ENCODE data around the gene KRT76. TPM values are rescaled to one million over a fixed set of nuclear protein-coding genes. Genes with fewer than 3 reads are reported as not detected.

KRT76 gene
- total RNA-seq, 2 experiments from 2014 or later, result not detected

DNA sequence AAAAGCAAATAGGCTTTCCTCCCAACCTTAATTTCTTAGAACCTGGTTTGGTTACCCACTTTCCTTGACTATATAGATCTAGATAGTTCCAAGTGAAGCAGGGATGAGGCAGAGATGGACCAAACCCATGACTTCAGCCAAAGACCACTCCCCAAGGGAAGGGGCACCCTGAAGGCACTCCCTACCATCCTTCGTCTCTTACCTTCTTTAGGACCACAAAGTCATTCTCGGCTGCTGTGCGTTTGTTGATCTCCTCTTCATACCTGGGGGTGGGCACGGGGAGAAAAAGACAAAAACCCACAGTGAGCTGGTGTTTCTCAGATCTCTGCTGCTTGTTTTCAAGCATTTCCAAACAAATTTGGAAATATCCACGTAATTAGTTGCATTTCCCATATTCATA is 33.4 kb upstream of the KRT76 start:
- Mint-ChIP-seq H3K27ac (no peak overlapping the region), H3K9me3 (no peaks in the 10 kb centered on the region), H3K4me1 (ENCODE audit: low read depth) (no peaks in the 10 kb centered on the region), H3K36me3 (ENCODE audit: low read depth) (no peaks in the 10 kb centered on the region), H3K27me3 (ENCODE audit: low read depth) (no peaks in the 10 kb centered on the region), H3K4me3 (no peak overlapping the region)
- CTCF ChIA-PET, result no interaction called here
- no peak for DNase-seq
- intact Hi-C loops (cut with micrococcal nuclease), result no loop called here

DNA sequence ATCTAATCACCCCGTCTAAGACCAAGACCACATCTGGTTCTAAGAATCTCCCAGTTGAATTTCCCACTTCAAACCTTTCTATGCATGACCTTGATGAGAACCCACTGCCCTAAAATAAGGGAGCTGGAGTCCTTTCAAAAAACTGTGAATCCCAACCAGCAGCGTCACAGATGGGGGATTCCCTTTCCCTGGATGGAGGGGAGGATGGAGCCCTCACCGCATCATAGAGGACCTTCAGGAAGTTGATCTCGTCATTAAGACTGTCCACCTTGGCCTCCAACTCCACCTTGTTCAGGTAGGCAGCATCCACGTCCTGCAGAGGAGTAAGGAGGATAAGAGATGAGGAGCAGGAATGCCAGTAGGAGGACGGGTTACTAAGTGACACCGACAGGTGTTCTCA is 32.0 kb upstream of the KRT76 start:
- Mint-ChIP-seq H3K27ac (no peak overlapping the region), H3K36me3 (ENCODE audit: low read depth) (no peaks in the 10 kb centered on the region), H3K27me3 (ENCODE audit: low read depth) (no peaks in the 10 kb centered on the region), H3K4me3 (no peak overlapping the region), H3K4me1 (ENCODE audit: low read depth) (no peaks in the 10 kb centered on the region), H3K9me3 (no peaks in the 10 kb centered on the region)
- CTCF ChIA-PET, result no interaction called here
- no peak for DNase-seq
- intact Hi-C loops (cut with micrococcal nuclease), result no loop called here

DNA sequence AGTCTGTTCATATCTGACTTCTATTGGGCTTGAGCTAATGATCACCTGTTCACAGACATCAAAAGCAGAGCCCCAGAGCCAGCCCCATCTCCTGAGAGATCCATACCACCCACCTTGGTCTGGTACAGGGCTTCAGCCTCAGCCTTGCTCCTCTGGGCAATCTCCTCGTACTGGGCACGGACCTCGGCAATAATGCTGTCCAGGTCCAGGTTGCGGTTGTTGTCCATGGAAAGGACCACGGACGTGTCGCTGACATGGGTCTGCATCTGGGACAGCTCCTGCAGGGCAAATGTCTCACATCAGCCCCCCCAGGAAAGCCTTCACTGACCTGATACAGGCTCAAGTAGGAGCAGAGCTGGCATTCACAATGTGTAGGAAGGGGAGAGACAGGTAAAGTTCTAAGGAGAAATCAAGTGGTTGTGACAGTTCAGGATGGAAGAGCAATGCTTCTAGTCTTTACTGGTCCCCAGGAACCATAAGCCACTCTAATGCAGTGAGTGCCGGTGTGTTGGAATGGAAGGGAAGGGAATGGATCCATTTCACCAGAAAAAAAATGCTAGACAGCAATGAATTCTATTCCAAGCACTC is 31.5 kb upstream of the KRT76 start:
- no peaks in the 10 kb centered on the region for H3K27me3 Mint-ChIP-seq (ENCODE audit: low read depth)
- H3K9me3 Mint-ChIP-seq, result no peaks in the 10 kb centered on the region
- H3K36me3 Mint-ChIP-seq (ENCODE audit: low read depth), result no peaks in the 10 kb centered on the region
- no peak for DNase-seq
- intact Hi-C loops (cut with micrococcal nuclease), result no loop called here
- no peak overlapping the region for H3K4me3 Mint-ChIP-seq
- CTCF ChIA-PET, result no interaction called here
- H3K27ac Mint-ChIP-seq, result no peak overlapping the region
- H3K4me1 Mint-ChIP-seq (ENCODE audit: low read depth), result no peaks in the 10 kb centered on the region

DNA sequence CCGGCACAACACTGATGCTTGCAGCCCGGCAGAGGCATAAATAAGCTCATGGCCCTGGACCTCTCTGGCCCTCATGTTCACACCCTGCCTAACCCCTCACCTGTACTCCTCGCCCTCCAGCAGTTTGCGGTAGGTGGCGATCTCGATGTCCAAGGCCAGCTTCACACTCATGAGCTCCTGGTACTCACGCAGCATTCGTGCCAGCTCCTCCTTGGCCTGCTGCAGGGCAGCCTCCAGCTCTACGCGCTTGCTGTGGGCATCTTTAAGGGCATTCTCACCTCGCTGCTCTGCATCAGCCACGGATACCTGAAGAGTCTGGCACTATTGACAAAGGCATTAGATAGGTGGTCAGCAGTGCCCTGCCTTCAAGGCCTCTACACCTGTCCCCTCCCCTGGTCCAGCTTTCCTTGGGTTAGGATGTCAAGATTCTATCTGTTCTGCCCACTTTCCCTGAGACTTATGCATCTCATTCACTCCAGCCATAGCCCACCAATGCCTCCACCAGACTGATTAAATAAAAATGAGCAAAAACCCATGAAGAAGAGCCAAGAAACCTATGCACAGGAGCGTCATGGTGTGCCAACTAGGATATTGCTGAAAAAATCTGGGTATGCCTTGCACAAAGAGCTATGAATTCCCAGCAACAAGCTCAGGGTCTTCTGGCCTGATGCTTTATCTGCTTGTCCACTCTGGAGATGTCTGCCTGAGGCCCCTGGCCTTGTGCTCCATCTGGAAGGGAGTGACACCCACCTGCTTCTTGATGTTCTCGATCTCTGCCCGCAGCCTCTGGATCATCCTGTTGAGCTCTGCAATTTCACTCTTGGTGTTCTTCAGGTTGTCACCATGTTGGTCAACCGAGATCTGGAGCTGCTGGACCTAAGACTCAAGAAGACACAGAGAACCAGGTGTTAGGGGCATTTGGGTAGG is 30.7 kb upstream of the KRT76 start:
- Mint-ChIP-seq H3K27ac (no peak overlapping the region), H3K4me3 (no peak overlapping the region), H3K27me3 (ENCODE audit: low read depth) (no peaks in the 10 kb centered on the region), H3K36me3 (ENCODE audit: low read depth) (no peaks in the 10 kb centered on the region), H3K4me1 (ENCODE audit: low read depth) (no peaks in the 10 kb centered on the region), H3K9me3 (no peaks in the 10 kb centered on the region)
- CTCF ChIA-PET, result interaction anchor here (1.1 kb wide), 2 partner anchors 10 to 72 kb away, joined by 3 to 4 read pairs; no protein-coding TSS in a partner anchor
- DNase-seq, result no peak
- intact Hi-C loops (cut with micrococcal nuclease), result no loop called here

DNA sequence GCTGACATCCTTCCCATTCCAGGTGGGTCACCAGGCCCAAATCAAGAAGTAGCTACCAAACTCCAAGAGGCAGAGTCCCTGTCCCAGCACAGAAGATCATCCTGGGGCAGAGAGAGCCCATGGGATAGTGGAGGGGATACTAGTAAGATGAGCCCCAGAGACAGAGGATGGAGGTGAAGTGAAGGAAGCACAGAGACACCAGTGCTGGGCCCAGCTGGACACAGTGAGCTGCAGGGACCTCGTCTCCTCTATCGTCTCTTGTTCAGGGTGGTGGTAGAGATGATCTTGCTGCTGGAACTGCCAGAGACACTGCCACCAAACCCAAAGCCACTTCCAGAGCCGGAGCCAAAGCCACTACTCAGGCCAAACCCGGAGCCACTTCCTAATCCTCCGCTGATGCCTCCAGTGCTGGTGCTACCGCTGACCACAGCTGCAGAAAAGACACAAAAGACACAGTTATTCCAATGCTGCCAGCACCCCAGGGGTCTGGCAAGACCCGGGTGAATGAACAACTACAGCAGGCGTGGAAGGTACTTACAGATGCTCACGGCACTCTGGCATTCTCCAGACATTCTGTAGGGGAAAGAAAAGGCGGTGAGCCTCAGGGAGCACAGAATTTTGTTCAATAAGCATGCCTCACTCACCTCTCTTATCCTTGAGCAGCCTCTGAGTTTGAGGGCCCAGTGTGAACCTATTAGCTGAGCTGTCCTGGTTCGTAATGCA is 29.8 kb upstream of the KRT76 start:
- CTCF ChIA-PET, result interaction anchor here (1.1 kb wide), 2 partner anchors 9 to 73 kb away, joined by 3 to 4 read pairs; no protein-coding TSS in a partner anchor
- Mint-ChIP-seq H3K27me3 (ENCODE audit: low read depth) (no peaks in the 10 kb centered on the region), H3K4me3 (no peak overlapping the region), H3K36me3 (ENCODE audit: low read depth) (no peaks in the 10 kb centered on the region), H3K4me1 (ENCODE audit: low read depth) (no peaks in the 10 kb centered on the region), H3K27ac (no peak overlapping the region), H3K9me3 (no peaks in the 10 kb centered on the region)
- no peak for DNase-seq
- intact Hi-C loops (cut with micrococcal nuclease), result no loop called here

DNA sequence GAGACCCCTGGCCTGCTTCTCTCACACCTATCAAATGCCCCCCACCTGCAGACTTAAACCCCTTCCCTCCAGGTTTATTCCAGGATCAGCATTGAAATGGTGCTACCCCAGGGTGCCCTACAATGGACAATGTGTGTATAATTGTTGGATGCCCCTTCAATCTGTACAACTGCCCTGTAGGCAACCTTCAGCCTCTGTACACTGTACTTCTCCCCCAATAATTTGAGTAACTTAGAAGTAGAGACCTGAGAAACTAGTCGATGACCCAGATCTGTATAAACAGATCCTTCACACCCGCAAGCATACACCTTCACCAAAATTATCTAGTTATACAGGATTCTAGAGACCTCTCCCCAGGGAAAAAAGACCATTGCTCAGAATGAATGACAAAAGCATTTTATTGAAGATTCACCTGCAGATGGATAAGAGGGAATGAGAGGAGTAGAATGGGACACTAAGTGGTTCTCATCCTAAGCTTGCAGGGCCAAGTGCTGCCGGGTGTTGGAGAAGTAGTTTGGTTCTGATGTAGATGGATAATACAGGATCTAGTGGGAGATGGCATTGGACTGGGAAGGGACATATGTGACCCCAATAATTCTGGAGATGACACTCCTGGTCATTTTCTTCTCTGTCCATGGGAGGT is 29.1 kb upstream of the KRT76 start:
- Mint-ChIP-seq H3K36me3 (ENCODE audit: low read depth) (no peaks in the 10 kb centered on the region), H3K27me3 (ENCODE audit: low read depth) (no peaks in the 10 kb centered on the region), H3K9me3 (no peaks in the 10 kb centered on the region), H3K27ac (no peak overlapping the region), H3K4me3 (no peak overlapping the region), H3K4me1 (ENCODE audit: low read depth) (no peaks in the 10 kb centered on the region)
- DNase-seq, result no peak
- CTCF ChIA-PET, result interaction anchor here (1.1 kb wide), 1 partner anchor 8 kb away, joined by 3 read pairs; no protein-coding TSS in a partner anchor
- intact Hi-C loops (cut with micrococcal nuclease), result no loop called here

DNA sequence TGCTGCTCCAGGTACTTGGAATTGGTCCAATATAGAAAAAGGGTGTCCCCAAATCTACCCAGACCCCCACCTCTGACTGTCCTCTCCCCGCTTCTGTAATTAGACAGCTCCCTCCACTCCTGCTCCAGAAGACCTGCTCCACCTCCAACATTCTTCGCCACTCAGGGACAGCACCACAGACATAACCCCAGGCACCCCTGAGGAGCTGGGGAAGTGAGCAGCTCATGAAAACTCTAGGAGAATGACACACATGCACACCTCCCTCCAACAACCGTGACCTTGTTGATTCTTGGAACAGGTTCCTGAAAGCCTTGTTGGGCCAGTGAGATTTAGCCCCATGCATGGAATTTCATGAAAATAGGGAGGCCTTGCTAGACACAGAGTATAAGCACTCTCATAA is 28.6 kb upstream of the KRT76 start:
- DNase-seq, result no peak
- H3K27ac Mint-ChIP-seq, result no peak overlapping the region
- no peak overlapping the region for H3K4me3 Mint-ChIP-seq
- no peaks in the 10 kb centered on the region for H3K27me3 Mint-ChIP-seq (ENCODE audit: low read depth)
- no peaks in the 10 kb centered on the region for H3K9me3 Mint-ChIP-seq
- H3K4me1 Mint-ChIP-seq (ENCODE audit: low read depth), result no peaks in the 10 kb centered on the region
- CTCF ChIA-PET, result no interaction called here
- intact Hi-C loops (cut with micrococcal nuclease), result no loop called here
- H3K36me3 Mint-ChIP-seq (ENCODE audit: low read depth), result no peaks in the 10 kb centered on the region

DNA sequence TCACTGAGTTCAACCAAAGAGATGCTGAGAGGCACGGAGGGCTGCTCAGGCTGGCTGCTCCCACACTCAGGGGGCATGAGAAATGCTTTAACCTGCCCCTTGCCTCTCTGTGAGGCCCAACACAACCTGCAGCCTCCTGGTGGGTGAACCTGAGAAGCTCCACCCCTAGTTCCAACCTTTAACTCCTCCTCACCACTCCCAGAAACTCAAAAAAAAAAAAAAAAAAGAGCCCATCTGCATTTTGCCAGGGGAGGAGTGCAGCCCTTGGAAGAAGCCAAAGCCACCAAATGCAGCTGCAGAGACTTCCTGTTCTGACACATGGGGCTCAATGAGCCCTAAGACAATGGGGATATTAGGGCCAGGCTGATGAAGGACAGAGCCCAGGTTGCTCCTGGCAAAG is 27.9 kb upstream of the KRT76 start:
- H3K4me3 Mint-ChIP-seq, result no peak overlapping the region
- CTCF ChIA-PET, result no interaction called here
- H3K9me3 Mint-ChIP-seq, result no peaks in the 10 kb centered on the region
- no peak for DNase-seq
- no peaks in the 10 kb centered on the region for H3K27me3 Mint-ChIP-seq (ENCODE audit: low read depth)
- no peak overlapping the region for H3K27ac Mint-ChIP-seq
- H3K4me1 Mint-ChIP-seq (ENCODE audit: low read depth), result no peaks in the 10 kb centered on the region
- intact Hi-C loops (cut with micrococcal nuclease), result no loop called here
- no peaks in the 10 kb centered on the region for H3K36me3 Mint-ChIP-seq (ENCODE audit: low read depth)

DNA sequence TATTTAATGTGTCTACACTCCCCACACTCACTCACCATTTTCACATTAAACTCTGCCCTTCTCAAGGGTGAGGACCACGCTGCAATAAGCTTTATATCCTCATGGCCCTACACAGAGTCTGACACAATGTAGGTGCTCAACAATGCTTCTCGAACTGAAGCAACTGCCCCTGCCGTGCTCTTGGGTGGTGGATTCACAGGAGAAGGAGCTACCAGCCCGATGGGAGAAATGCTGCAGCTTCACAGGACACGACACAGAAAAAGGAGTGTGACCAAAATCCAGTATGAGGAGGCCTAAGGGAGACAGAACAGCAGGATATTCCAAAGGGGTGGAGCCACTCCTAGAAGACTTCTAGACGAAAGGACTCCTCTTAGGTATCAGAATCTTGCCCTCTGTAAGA is 25.3 kb upstream of the KRT76 start:
- no peak for DNase-seq
- no peaks in the 10 kb centered on the region for H3K27me3 Mint-ChIP-seq (ENCODE audit: low read depth)
- H3K27ac Mint-ChIP-seq, result no peak overlapping the region
- intact Hi-C loops (cut with micrococcal nuclease), result no loop called here
- H3K9me3 Mint-ChIP-seq, result no peaks in the 10 kb centered on the region
- CTCF ChIA-PET, result interaction anchor here (1.1 kb wide), 1 partner anchor 77 kb away, joined by 4 read pairs; no protein-coding TSS in a partner anchor
- no peak overlapping the region for H3K4me3 Mint-ChIP-seq
- H3K36me3 Mint-ChIP-seq (ENCODE audit: low read depth), result no peaks in the 10 kb centered on the region
- no peaks in the 10 kb centered on the region for H3K4me1 Mint-ChIP-seq (ENCODE audit: low read depth)

DNA sequence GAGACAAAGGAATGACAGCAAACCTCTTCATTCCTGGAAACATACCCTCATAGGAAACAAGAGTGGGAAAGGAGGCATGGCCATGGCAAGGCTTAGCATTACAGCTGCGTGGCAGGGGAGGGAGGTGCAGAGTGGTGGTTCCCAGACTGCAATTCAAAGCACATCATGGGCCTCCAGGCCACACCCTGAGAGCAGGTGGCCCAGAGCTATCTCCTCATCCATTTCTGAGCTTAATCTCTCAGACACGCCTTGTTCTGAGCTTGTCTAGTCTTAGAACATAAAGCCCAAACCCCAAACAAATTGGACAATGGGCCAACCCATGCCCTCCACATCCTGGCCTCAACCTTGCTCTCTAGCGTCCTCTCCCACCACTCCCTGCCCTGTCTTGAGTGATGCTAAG is 24.6 kb upstream of the KRT76 start:
- CTCF ChIA-PET, result interaction anchor here (1.1 kb wide), 1 partner anchor 78 kb away, joined by 4 read pairs; no protein-coding TSS in a partner anchor
- H3K36me3 Mint-ChIP-seq (ENCODE audit: low read depth), result no peaks in the 10 kb centered on the region
- H3K27ac Mint-ChIP-seq, result no peak overlapping the region
- no peaks in the 10 kb centered on the region for H3K4me1 Mint-ChIP-seq (ENCODE audit: low read depth)
- no peaks in the 10 kb centered on the region for H3K27me3 Mint-ChIP-seq (ENCODE audit: low read depth)
- H3K4me3 Mint-ChIP-seq, result no peak overlapping the region
- no peaks in the 10 kb centered on the region for H3K9me3 Mint-ChIP-seq
- DNase-seq, result no peak
- intact Hi-C loops (cut with micrococcal nuclease), result no loop called here

DNA sequence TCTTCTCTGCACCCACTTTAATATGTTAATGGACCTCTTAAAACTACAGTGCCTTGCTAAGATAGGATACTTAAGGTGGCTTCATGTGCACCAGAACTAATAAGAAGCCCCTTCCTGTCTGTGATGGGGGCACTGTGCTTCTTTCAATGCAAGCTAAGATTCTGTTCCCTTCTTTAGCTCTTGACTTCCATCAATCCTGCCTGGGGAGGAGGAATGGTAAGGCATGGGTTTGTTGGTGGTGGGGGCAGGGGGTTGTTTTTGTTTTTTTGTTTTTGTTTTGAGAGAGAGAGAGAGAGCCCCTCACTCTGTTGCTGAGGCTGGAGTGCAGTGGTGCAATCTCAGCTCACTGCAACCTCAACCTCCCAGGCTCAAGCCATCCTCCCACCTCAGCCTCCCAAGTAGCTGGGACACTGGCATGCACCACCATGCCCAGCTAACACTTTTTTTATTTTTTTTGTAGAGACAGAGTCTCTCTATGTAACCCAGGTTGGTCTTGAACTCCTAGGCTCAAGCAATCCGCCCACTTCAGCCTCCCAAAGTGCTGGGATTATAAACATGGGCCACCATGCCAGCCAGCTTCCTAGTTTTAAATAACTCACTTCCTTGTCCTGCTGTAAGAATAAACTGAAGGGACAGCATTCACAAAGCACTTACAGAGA is 23.2 kb upstream of the KRT76 start:
- CTCF ChIA-PET, result interaction anchor here (0.6 kb wide), 1 partner anchor 58 kb away, joined by 3 read pairs; no protein-coding TSS in a partner anchor
- intact Hi-C loops (cut with micrococcal nuclease), result no loop called here
- H3K27ac Mint-ChIP-seq, result no peak overlapping the region
- H3K27me3 Mint-ChIP-seq (ENCODE audit: low read depth), result no peaks in the 10 kb centered on the region
- no peak overlapping the region for H3K4me3 Mint-ChIP-seq
- no peak for DNase-seq
- H3K4me1 Mint-ChIP-seq (ENCODE audit: low read depth), result no peaks in the 10 kb centered on the region
- no peaks in the 10 kb centered on the region for H3K36me3 Mint-ChIP-seq (ENCODE audit: low read depth)
- H3K9me3 Mint-ChIP-seq, result no peaks in the 10 kb centered on the region

Data from activated naive CD4-positive, alpha-beta T cell treated with anti-CD3 and anti-CD28 coated beads for 36 hours (primary cell).